SKM-1 (cell line): ENCODE data around the gene TMPRSS9.

Experiments used
- DNase-seq: peaks from one replicate; lab custom pipeline; 2025; ENCODE audit not compliant: unreplicated experiment; lab: John Stamatoyannopoulos, UW

Gene TMPRSS9

DNA sequence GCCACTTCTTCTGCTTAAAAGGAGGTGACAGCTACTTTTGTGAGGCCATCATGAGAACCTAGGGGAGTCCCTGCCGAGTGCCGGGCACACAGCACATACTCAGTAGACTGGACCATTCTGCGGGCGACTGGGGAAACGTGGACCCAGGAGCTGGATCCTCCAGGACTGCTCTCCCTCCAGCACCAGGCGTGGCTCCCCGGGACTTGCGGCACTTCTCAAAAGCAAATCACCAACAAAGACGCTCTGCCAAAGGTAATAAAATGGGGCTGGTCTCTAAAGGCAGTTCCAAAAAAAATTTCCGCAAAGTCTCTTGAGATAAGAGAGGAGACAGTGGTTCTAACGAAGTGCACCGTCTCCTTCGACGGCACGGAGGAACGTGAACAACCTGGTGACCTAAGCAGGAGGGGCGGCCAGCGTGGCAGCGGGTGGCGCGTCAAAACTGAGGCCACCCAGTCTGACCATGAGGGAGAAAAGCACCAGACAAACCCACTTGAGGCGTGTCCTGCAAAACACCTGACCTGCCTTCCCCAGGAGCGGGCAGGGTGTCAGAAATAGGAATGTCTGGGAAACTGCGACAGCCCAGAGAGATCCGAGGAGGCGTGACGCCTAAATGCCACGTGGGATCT is 1.4 kb upstream of the TMPRSS9 start:
- no peak for DNase-seq

DNA sequence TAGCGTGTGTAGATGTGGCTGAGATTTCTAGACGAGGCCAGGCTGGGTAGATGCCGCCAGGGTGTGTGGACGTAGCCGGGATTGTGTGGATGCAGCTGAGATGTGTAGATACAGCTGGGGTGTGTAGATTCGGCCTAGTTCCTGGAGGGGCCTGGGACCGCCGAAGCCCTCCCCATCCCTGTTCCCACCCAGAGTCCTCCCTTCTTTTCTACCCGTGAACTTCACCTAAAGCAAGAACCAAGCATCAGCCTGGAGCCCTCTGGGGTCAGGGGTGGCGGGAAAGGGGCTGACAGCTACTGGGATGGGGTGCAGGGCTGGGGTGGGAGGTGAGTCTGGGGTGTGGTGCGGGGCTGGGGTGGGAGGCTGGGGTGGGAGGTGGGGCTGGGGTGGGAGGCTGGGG is 768 bp downstream of the TMPRSS9 start:
- no peak for DNase-seq

DNA sequence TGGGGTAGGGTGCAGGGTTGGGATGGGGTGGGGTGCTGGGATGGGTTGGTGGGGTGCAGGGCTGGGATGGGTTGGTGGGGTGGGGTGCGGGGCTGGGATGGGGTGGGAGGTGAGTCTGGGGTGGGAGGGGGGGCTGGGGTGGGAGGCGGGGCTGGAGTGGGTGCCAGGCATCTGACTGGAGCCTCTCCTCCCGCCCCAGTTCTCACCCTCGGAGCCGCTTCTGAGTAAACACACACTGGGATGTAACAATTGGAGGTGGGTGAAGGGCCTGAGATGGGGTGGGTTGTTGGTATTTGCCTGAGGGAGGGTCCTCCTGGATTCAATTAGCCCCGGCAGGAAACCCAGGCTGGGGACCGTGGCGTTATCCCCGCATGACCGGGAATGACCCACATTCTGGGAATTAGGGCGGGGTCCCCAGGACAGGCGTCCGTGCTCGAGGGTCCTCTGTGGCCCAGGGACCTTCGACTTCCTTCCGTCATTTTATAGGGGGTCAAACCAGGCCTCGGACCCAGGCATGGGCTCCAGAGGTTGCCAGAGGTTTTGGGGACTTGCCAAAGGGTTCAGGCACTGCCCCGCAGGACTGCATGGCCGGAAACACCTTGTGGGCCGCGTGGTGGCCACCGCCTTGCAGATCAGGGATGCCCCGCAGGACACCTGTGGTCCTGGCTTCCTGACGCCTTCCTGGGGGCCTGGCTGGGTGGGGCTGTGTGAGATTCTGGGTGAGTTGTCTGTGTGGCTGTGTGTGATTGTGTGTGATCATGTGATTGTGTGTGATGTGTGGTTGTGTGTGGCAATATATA is 1.4 kb downstream of the TMPRSS9 start:
- no peak for DNase-seq

DNA sequence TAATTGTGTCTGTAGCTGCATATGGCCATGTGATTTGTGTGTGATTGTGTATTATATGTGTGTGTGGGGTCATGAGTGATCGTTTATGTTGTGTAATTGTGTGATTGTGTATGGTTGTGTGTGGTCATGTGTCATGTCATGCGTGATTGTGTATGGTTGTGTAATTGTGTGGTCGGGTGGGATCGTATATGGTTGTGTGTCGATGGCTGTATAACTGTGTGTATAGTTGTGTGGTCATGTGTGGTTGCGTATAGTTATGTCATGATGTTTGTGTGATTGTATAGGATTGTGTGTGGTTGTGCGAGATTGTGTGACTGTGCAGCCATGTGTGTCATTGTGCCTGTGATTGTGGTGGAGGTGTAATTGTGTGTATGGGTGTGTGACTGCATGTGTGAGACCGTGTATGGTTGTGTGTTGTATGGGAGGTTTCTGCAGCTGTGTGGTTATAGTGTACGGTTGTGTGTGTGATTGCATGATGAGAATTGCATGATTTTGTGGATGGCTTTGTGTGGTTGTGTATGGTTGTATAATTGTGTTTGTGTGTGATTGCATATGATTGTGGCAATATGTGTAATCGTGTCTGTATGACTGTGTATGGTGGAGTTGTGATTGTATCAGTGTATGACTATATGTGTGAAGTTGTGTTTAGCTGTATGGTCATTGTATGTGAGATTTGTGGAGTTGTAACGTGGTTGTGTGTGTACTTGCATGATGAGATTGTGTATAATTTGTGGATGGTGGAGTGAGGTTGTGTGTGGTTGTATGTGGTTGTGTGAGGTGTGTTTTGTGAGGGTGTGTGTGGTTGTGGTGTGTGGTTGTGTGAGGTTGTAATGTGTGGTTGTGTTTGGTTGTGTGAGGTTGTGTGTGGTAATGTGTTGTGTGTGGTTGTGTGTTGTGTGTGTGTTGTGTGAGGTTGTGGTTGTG is 2.2 kb downstream of the TMPRSS9 start:
- no peak for DNase-seq

DNA sequence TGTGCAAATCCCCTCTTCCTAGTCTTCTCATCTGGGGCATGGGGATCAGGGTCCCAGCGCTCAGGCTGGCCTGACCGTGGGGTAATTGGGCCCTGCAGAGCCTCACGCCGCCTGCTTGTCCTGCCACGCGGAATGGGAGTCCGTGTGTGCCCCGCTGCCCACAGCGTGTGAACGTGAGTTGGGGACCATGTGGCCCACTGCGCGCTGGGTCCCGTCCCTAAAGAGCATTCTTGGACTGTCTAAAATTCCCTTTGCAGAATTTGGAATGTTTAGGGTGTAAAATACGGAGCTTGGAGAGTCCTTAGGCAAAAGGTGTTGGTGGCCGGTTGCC is 2.9 kb downstream of the TMPRSS9 start:
- no peak for DNase-seq

DNA sequence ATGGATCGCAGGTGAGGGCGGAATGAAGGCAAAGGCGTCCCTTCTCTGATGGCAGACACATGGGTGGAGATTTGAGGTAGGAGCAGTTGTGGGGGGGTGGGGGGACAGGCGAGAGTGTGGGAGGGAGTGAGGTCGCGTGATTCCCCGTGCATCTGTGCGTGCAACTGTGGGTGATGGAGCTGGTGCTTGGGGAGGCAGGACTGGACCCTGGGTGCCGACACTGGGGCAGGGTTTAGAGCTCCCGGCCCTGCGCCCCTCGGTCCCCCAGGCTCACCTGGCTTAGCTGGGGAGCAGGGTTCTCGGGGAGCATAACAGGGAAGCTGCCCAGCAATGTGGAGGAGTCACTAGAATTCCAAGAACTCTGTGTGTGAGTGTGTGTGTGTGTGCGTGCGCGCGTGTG is 3.4 kb downstream of the TMPRSS9 start:
- no peak for DNase-seq

DNA sequence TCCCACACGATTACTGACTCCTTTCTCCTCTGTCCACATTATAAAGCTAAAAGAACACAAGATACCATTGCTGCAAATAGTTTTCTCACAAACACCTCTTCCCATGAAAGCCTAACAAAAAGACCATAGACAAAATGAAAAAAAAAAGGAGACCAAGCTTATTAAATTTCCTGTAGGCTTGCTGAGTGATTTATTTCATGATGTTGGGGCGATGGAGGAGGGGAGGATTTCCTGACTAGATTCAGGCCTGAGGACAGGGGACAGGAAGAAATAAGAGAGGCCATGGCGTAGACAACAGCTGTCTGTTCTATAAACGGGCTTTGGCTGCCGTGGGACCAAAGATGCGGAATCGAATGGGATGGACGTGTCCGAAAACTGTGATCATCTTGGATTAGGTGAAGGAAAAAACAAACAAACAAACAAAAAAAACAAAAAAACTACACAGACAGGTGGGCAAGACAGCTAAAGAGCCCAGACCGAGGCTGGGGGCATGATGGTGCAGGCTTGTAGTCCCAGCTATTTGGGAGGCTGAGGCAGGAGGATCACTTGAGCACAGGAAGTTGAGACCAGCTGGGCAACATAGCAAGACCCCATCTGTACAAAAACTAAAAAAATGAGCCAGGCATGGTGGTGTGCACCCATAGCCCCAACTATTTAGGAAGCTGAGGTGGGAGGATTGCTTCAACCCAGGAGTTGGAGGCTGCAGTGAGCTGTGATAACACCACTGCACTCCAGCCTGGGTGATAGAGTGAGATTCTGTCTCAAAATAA is 5.3 kb downstream of the TMPRSS9 start:
- no peak for DNase-seq

DNA sequence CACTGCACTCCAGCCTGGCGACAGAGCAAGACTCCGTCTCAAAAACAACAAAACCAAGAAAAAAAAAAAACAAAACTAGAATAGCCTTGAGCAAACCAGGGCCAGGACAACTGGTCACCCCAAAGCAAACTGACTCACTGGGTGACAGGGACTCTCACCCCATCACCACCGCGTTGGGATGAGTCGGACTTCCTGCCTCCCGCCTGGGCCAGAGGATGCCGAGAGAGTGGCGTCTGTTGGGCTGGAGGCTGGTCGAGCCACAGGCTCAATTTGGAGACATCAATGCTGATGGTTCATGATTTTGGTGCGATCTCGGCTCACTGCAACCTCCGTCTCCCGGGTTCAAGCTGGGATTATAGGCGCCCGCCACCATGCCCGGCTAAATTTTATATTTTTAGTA is 11.6 kb downstream of the TMPRSS9 start:
- DNase-seq: no peak

DNA sequence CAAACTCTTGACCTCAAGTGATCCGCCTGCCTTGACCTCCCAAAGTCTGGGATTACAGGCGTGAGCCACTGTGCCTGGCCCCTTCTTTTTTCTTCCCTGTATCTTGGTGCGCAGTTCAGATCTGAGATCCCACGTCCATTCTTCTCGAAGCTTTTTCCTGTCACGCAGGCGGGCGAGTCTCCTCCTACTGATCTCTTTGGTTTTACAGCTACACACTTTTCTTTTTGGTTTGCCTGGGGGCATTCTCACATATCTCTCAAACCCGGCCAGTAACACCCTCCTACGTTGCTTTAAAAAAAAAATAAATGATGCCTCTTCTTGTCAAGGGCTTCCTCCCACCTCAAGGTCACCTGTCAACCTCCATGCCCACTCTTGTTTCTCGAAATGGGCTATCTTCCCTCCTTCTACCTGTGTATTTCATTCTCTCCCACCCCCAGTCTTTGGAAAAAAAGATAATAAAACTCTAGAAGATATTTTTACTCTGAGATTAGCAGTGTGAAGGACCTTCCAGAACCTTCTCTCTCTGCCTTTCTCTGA is 12.1 kb downstream of the TMPRSS9 start:
- no peak for DNase-seq

DNA sequence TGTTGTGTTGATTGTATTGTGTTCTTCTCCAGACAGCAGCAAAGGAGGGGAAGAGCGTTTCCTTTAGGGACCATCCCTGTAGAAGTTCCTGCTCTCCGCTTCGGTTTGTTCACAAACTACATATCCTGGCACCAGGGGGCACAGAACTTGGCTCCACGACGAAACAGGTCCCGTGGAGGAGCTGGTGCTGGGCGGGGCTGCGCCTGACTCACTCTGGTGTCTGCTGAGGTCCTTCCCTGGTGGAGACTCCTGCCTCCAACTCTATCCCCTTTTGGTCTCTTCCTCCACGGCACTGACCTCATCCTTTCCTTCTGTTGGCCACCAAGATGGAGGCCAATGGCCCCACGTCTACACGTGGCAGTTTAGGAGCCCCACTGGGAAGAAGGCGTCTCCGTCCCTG is 14.7 kb downstream of the TMPRSS9 start:
- no peak for DNase-seq

DNA sequence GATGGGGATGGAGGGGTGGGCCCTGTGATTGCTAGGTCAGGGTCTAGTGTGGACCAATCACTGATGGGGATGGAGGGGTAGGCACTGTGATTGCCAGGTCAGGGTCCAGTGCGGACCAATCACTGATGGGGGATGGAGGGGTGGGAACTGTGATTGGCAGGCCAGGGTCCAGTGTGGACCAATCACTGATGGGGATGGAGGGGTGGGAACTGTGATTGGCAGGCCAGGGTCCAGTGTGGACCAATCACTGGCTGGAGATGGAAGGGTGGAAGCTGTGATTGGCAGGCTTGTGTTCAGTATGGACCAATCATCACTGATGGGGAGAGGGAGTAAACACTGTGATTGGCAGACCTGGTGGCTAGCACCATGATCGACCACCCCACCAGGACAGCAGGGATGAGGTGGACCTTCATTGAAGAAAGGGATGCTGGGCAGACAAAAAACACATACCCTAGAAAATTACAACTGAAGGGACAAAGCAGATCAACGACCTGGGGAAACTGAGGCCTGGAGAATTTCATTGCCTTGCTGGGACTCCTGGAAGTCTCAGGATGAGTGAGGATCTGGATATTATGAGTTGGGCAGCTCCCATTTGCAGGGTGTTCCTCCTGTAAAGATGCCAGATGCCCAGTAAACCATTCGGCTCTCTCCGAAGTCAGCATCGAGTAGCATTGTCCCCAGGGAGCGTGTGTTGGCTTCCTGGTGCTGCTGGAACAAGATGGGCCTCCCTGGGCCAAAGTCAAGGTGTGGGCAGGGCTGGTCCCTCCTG is 15.5 kb downstream of the TMPRSS9 start:
- no peak for DNase-seq

DNA sequence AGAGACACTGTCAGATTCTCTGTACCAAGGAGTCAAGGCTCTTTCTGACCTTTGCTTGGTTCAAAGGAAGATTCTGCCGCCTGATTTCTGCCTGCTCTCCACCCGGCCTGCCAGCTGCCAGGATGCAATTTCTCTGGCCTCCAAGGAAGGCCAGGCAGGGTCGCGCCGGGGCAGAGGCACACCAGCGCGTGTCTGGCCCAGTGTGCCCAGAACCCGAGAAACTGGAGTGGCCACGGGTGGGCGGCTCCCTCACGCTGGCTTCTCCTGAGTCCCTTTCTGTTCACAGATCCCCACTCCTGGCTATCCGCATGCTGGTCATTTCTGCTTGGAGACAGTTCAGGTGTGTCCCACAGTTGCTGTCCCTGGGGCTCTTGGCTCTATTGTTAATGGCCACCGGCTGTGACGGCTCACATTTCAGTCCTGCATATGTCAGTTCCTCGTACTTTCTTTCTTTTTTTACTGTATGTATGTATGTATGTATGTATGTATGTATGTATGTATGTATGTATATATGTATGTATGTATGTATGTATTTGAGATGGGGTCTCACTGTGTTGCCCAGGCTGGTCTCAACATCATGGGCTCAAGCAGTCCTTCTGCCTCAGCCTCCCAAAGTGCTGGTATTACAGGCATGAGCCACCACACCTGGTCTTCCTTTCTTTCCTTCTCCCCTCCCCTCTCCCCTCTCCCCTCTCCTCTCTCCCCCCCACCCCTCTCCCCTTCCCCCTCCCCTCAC is 16.9 kb downstream of the TMPRSS9 start:
- no peak for DNase-seq

DNA sequence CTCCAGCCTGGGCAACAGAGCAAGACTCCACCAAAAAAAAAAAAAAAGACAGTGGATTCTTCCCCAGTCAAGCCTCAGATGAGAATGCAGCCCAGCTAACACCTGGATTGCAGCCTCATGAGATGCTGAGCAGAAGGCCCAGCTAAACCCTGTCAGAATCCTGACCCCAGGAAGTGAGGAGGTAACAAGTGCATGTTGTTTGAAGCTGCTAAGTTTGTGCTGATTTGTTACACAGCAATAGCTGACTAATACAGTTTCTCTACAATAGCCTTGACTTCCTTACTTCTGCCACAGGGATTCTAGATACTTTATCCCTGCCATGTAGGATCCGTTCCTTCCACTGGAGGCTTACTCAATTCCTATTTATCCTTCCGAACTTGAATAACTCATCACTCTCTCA is 20.5 kb downstream of the TMPRSS9 start:
- no peak for DNase-seq

DNA sequence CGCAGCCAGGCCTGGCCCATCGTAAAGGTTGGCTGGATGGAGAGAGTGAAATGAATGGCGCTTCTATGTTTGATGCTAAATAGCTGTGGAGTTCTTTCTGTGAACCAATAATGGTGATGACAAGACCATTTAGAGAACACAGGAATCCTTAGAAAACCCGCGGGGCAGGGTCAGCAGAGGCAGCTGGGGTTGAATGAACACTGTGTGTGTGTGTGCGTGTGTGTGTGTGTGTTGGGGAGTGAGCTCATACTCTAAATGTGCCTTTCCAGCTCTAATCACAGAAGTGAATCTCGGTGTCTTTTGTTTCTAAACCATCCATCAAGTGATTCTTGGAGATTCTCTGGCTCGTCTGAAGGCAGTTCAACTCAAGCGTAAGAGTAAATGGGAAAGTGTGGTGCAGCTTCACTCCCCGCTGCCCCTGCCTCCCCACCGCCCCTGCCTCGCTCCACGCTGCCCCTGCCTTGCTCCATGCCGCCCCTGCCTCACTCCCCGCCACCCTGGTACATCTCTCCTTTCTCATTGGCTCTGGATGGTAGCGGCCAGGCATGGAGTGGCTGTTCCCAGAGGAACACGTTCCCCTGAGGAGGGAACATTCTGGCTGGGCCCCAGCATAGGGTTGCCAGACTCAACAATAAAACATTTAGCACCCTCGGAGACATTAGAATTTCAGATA is 21.2 kb downstream of the TMPRSS9 start:
- DNase-seq: no peak

DNA sequence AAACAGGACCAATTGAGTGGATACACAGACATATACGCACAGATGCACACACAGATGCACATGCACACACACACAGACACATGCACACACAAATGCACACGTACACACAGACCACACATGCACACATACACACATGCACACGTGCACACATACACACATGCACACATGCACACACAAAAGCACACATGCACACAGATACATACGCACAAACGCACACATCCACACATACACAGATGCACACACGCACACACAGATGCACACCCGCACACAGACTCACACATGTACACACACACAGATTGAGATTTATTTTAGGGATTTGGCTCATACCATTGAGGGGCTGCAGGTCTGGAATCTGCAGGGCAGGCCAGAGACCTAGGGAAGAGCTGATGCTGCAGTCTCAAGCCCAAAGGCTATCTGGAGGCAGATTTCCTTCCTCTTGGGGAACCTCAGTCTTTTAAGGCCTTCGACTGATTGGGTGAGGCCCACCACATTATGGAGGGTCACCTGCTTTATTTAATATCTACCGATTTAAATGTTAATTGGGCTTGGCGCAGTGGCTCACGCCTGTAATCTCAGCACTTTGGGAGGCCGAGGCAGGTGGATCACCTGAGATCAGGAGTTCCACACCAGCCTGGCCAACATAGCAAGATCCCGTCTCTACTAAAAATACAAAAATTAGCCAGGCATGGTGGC is 22.6 kb downstream of the TMPRSS9 start:
- no peak for DNase-seq

DNA sequence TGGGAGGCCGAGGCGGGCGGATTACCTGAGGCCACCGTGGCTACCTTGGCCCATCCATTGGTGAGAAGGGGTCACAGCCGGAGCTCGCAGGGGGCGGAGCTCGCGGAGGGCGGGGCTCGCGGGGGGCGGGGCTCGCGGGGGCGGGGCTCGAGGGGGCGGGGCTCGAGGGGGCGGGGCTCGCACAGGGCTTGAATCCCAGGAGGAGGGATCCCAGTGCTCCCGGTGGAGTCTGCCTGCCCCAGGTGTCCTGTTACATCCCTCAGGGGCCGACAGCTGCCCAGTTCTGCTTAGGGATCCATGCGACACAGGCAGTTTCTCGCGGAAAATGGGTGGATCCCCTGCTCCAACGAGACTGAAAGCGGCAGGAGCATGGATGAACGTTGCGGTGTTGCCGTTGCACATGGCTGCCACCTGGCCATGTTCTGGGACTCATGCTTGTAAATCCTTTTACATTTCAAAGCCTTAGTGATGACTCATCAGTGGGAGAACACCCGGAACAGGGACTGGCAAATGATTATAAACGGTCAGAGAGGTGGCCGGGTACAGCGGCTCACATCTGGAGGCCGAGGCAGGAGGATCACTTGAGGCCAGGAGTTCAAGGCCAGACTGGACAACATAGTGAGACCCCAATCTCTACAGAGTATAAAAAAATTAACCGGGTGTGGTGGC is 25.1 kb downstream of the TMPRSS9 start:
- DNase-seq: no peak

DNA sequence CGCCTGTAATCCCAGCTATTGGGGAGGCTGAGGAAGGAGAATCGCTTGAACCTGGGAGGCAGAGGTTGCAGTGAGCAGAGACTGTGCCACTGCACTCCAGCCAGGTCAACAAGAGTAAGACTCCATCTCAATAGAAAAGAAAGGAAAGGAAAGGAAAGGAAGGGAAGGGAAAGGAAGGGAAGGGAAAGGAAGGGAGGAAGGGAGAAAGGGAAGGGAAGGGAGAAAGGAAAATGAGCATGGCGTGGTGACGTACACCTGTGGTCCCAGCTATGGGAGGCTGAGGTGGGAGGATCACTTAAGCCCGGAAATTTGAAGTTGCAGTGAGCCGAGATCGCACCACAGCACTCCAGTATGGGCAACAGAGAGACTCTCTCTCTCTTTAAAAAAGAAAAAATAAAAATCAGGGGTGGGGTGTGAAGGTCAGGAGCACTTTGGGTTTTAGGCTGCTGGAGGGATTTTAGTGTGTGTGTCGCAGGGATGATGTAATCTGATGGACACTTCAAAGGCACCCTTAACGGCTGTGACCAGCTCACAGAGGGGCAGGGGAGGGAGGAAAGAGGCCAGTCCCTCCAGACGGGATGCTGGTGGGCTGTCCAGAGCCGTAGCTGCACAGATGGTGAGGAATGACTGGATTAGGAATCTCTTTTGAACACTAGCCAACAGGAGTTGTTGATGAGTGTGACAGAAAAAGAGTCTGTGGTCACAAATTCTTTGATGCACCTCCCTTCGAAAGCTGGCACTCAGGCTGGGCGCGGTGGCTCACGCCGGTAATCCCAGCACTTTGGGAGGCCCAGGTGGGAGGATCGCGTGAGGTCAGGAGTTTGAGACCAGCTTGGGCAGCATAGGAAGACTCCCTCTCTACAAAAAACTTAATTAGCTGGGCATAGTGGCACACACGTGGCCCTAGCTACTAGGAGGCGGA is 27.6 kb downstream of the TMPRSS9 start:
- no peak for DNase-seq
